ENCODE measurements around the gene RABGAP1L.

DNA sequence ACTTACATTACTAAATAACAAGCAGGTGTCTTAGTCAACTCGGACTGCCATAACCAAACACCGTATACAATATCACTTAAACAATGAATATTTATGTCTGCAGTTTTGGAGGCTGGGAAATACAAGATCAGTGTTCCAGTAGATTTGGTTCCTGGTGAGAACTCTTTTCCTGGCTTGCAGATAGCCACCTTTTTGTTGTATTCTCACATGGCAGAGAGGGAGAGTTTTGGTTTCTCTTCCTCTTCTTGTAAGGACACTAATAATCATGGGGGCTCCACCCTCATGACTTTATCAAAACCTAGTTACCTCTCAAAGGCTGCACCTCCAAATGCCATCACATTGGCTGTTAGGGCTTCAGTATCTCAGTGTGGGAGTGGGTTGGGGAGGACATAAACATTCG lies 757.5 kb downstream of the RABGAP1L start:
- TF ChIP-seq, protein P1, sequence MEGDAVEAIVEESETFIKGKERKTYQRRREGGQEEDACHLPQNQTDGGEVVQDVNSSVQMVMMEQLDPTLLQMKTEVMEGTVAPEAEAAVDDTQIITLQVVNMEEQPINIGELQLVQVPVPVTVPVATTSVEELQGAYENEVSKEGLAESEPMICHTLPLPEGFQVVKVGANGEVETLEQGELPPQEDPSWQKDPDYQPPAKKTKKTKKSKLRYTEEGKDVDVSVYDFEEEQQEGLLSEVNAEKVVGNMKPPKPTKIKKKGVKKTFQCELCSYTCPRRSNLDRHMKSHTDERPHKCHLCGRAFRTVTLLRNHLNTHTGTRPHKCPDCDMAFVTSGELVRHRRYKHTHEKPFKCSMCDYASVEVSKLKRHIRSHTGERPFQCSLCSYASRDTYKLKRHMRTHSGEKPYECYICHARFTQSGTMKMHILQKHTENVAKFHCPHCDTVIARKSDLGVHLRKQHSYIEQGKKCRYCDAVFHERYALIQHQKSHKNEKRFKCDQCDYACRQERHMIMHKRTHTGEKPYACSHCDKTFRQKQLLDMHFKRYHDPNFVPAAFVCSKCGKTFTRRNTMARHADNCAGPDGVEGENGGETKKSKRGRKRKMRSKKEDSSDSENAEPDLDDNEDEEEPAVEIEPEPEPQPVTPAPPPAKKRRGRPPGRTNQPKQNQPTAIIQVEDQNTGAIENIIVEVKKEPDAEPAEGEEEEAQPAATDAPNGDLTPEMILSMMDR (conservative IDR thresholded peaks at IDR 0.05), result no peak
- TF ChIP-seq ZFX (IDR thresholded peaks at IDR 0.05), result no peak

All from C4-2B (cell line).